Measurements from ENCODE around the gene PRUNE2.

- TF ChIP-seq, protein P1, sequence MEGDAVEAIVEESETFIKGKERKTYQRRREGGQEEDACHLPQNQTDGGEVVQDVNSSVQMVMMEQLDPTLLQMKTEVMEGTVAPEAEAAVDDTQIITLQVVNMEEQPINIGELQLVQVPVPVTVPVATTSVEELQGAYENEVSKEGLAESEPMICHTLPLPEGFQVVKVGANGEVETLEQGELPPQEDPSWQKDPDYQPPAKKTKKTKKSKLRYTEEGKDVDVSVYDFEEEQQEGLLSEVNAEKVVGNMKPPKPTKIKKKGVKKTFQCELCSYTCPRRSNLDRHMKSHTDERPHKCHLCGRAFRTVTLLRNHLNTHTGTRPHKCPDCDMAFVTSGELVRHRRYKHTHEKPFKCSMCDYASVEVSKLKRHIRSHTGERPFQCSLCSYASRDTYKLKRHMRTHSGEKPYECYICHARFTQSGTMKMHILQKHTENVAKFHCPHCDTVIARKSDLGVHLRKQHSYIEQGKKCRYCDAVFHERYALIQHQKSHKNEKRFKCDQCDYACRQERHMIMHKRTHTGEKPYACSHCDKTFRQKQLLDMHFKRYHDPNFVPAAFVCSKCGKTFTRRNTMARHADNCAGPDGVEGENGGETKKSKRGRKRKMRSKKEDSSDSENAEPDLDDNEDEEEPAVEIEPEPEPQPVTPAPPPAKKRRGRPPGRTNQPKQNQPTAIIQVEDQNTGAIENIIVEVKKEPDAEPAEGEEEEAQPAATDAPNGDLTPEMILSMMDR (IDR thresholded peaks at IDR 0.05): no peak
- no peak for TF ChIP-seq POLR2A (IDR thresholded peaks at IDR 0.05)
These were observed 229.1 kb downstream of the PRUNE2 start for GRCh38 chr9:76676857-76677256.

Measured in breast epithelium (tissue), 3 donors.